Nephron progenitor cell (in vitro differentiated cells): ENCODE measurements around the gene ANKRD18B.
"Not testable (repeated sequence)": the region's sequence is repeated elsewhere in the genome, so short reads cannot be mapped to it uniquely, and the experiment has no call there.

Experiments
- DNase-seq: peaks from one replicate; pipeline ENCODE4 v3.0.0; 2021
- H3K27ac Mint-ChIP-seq: 2 replicates; pipeline ENCODE4 v1.8.0; 2021; ENCODE audit warnings: mild to moderate bottlenecking, moderate library complexity, mixed read lengths
- H3K27me3 Mint-ChIP-seq: 2 replicates; pipeline ENCODE4 v1.8.0; 2021; ENCODE audit warnings: mild to moderate bottlenecking, low read depth, mixed read lengths; ENCODE audit not compliant: poor library complexity
- H3K36me3 Mint-ChIP-seq: 2 replicates; pipeline ENCODE4 v1.8.0; 2021; ENCODE audit warnings: low read depth, mixed read lengths
- H3K4me1 Mint-ChIP-seq: 2 replicates; pipeline ENCODE4 v1.8.0; 2021; ENCODE audit warnings: mixed read lengths
- H3K4me3 Mint-ChIP-seq: 2 replicates; pipeline ENCODE4 v1.8.0; 2021; ENCODE audit warnings: mild to moderate bottlenecking, moderate library complexity, mixed read lengths
- H3K9me3 Mint-ChIP-seq: 2 replicates; pipeline ENCODE4 v1.8.0; 2021; ENCODE audit warnings: mild to moderate bottlenecking, moderate library complexity, mixed read lengths
- TF ChIP-seq, protein P1 (sequence below): fragments of 200-600 bp; sonication (generic); IDR thresholded peaks from 2 replicates; pipeline ENCODE4 v1.5.0; 2021; ENCODE audit warnings: antibody characterized with exemption

Gene ANKRD18B

DNA sequence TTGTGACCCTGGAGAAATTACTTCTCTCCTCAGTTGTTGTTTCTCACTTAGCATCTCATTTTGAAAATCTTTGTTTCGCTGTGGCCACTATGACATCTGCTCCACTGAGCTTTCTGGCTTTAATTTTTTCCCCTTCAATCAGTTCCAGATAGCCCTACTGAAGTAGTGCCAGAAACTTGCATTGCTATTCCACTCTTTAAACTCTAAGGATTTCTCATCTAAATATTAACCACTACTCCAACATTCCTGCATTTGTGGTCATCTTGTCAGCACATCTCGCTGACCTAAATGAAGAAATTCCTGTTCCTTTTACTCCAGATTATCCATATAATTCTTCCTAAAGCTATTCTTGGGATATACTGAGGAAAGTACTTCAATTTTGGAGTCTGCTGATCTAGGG lies 35.0 kb upstream of the ANKRD18B start:
- Mint-ChIP-seq H3K9me3 (no peaks in the 10 kb centered on the region), H3K27ac (no peak overlapping the region), H3K27me3 (peaks cover 7% of the 10 kb centered on the region), H3K4me1 (no peaks in the 10 kb centered on the region), H3K4me3 (no peak overlapping the region), H3K36me3 (no peaks in the 10 kb centered on the region)
- no peak for DNase-seq
- TF ChIP-seq, protein P1, sequence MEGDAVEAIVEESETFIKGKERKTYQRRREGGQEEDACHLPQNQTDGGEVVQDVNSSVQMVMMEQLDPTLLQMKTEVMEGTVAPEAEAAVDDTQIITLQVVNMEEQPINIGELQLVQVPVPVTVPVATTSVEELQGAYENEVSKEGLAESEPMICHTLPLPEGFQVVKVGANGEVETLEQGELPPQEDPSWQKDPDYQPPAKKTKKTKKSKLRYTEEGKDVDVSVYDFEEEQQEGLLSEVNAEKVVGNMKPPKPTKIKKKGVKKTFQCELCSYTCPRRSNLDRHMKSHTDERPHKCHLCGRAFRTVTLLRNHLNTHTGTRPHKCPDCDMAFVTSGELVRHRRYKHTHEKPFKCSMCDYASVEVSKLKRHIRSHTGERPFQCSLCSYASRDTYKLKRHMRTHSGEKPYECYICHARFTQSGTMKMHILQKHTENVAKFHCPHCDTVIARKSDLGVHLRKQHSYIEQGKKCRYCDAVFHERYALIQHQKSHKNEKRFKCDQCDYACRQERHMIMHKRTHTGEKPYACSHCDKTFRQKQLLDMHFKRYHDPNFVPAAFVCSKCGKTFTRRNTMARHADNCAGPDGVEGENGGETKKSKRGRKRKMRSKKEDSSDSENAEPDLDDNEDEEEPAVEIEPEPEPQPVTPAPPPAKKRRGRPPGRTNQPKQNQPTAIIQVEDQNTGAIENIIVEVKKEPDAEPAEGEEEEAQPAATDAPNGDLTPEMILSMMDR, result no peak

DNA sequence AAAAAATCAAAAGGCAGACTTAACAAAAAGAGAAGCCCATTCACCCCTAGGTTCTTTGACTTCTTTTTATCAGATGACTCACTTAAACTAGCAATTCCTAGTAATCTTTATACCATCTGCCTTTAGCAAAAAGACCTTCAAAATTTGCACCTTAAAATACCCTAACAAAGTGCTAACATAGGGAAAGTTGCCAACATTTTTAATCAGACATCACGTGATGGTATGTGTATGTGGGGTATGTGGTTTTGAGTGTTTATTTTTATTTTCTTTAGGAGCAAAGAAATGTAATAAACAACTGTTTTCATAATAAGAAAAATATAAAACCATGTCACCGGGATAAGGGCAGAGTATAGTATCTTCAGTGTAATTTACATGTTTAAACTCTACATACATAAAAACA lies 30.2 kb upstream of the ANKRD18B start:
- H3K4me1 Mint-ChIP-seq, H3K36me3 Mint-ChIP-seq, DNase-seq, H3K9me3 Mint-ChIP-seq, H3K4me3 Mint-ChIP-seq, H3K27ac Mint-ChIP-seq: not testable (repeated sequence)
- peaks cover 10% of the 10 kb centered on the region for H3K27me3 Mint-ChIP-seq

DNA sequence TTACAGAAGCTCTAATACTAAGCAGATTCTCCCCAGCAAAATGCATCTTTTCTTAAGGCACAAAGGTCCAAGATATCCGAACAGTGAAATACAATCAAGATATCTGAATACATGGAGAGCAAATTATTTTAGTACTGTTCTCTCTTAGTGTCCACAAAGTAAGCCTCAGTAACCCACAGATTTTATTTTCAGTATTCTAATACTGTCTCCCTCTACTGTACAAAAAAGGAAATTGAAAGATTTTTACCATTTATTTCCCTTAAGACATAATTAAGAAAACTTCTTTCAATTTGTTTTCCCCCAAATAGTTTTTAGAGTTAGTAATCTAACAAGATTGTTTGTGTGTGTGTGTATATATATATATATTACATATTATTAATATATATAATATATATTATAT lies 25.7 kb upstream of the ANKRD18B start:
- Mint-ChIP-seq H3K27ac (no peak overlapping the region), H3K9me3 (no peaks in the 10 kb centered on the region), H3K4me1 (no peaks in the 10 kb centered on the region), H3K36me3 (no peaks in the 10 kb centered on the region), H3K4me3 (no peak overlapping the region), H3K27me3 (peaks cover 4% of the 10 kb centered on the region)
- no peak for DNase-seq
- TF ChIP-seq, protein P1, result no peak

DNA sequence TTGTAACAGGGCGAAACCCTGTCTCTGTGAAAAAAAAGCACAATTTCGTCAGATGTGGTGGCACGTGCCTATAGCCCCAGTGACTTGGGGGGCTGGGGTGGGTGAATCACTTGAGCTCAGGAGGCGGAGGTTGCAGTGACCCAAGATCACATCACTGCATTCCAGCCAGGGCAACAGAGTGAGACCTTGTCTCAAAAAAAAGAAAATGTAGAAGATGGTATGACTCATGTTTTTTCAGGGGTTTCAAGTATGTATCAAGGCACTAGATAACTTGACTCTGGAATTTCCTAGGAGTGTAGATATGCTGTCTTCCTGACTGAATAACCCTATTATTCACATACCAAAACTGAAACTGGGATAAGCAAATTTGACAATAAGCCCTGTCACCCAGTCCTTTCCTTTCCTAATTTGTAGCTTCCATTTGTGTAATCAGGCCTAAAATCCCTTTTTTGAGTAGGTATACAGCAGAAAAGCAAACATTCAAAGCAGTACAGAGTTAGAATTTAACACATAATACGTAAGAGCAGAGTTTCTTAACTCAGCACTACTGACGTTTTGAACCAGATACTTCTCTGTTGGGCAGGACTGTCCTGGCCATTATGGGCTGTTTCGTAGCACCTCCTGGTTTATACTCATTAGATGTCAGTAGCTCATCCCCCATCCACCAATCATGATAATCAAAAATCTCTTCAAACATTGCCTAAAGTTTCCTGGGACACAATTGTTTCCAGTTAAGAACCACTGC lies 17.3 kb upstream of the ANKRD18B start:
- no peak for DNase-seq
- Mint-ChIP-seq H3K4me1 (peaks cover 10% of the 10 kb centered on the region), H3K27me3 (peaks cover 6% of the 10 kb centered on the region), H3K27ac (no peak overlapping the region), H3K4me3 (no peak overlapping the region), H3K9me3 (no peaks in the 10 kb centered on the region), H3K36me3 (no peaks in the 10 kb centered on the region)
- TF ChIP-seq, protein P1, result no peak

DNA sequence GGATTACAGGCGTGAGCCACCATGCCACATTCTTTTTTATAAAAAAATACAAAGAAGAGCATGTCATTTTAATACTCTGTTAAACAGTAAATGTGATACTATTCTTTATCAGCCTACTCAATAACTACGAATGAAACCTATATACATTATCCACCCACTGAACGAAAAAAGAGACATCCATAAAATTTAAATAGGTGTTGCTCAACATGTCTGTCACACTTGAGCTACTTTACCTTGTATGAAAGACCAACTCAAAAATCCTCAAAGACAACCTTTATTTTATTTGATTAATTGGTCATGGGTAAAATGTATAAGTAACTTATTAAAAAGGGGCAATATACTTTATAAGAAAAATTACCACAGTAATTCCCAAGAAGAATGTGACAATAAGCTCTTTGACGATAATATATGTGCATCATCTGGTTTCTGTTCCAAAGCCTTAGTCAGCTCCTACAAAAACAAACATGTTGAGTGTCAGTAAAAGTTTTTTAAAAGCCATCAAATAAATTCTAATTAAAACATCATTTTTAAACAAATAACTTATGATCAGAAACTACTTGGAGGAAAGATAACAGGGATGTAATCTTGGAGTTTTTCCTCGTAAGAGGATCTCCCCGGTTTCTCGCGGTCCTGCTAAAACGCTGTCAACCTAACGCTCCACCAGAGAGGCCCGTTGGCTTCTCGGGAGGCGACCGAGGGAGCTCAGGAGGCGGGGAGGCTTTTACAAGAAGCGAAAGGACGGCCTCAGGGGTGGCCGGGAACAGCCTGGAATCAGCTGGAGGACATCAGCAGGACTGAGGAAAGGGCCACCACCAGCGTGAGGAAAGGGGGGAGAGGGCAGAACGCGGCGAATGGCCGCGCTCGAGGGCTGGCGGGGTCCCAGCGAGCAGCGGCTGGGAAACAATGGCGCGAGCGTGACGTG lies 13.5 kb upstream of the ANKRD18B start:
- peaks cover 10% of the 10 kb centered on the region for H3K27me3 Mint-ChIP-seq
- peaks cover 10% of the 10 kb centered on the region for H3K4me1 Mint-ChIP-seq
- peaks cover 22% of the 10 kb centered on the region for H3K9me3 Mint-ChIP-seq
- peak; percentile 58 for DNase-seq
- TF ChIP-seq, protein P1, result no peak
- peaks cover 12% of the 10 kb centered on the region for H3K36me3 Mint-ChIP-seq
- H3K27ac Mint-ChIP-seq, result peak overlapping the region; percentile 99
- H3K4me3 Mint-ChIP-seq, result peak overlapping the region; percentile 98

DNA sequence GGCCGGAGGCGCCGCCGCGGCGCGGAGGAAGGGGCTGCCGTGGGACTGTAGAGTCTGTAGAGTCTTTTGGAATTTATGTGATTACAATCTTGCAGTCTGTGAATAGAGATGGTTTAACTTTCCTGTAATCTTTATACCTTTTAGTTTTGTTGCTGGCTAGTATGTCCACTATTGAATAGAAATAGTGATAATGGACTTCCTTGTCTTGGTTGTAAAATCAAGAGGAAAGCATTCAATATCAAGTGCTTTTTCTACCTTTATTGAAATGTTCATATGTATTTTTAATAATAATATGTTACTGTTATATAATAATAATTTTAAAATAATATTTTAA lies 12.9 kb upstream of the ANKRD18B start:
- Mint-ChIP-seq H3K4me3 (peak overlapping the region; percentile 98), H3K27ac (peak overlapping the region; percentile 99), H3K4me1 (peaks cover 10% of the 10 kb centered on the region), H3K36me3 (peaks cover 12% of the 10 kb centered on the region), H3K9me3 (peaks cover 26% of the 10 kb centered on the region)
- not testable (repeated sequence) for H3K27me3 Mint-ChIP-seq, DNase-seq

DNA sequence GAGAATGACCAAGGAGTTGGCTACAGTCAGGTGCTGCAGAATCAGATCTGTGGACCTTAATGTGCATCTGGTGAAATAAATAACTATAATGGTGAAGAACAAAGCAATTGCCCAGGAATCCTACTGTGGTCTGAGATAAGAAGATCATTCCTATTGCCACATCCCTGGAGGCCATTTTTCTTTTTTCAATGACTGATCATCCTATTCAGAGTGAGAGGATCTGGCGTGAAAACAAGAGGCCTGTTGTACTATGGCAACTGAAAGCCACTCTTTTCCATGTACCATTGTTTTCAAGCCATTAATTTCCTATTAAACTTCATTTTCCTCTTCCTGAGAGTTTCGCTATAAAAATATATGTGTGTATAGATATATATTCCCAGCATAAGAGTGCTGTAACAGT lies 11.5 kb upstream of the ANKRD18B start:
- H3K27me3 Mint-ChIP-seq, DNase-seq, H3K4me3 Mint-ChIP-seq: not testable (repeated sequence)

DNA sequence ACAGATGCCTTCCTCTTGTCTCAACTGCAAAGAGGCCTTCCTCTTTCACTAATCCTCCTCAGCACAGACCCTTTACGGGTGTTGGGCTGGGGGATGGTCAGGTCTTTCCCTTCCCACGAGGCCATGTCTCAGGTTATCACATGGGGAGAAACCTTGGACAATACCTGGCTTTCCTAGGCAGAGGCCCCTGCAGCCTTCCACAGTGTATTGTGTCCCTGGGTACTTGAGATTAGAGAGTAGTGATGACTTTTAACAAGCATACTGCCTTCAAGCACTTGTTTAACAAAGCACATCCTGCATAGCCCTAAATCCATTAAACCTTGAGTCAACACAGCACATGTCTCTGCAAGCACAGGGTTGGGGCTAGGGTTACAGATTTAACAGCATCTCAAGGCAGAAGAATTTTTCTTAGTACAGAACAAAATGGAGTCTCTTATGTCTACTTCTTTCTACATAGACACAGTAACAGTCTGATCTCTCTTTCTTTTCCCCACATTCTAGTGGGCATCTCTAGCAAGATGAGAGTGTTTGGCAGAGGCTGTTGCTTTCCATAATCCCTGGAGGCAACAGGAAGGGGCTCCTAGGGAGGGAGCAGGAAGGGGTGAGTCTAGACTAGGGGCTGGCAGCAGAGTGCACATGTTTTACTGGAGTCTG lies 8.6 kb upstream of the ANKRD18B start:
- H3K27me3 Mint-ChIP-seq, H3K4me3 Mint-ChIP-seq, H3K4me1 Mint-ChIP-seq, DNase-seq: not testable (repeated sequence)
- Mint-ChIP-seq H3K36me3 (peaks cover 12% of the 10 kb centered on the region), H3K27ac (peak overlapping the region; percentile 90), H3K9me3 (peaks cover 26% of the 10 kb centered on the region)

More for the DNA sequence above, 11.5 kb upstream of the ANKRD18B start:
- H3K36me3 Mint-ChIP-seq, result peaks cover 12% of the 10 kb centered on the region
- H3K27ac Mint-ChIP-seq, result not testable (repeated sequence)
- peaks cover 10% of the 10 kb centered on the region for H3K4me1 Mint-ChIP-seq
- peaks cover 26% of the 10 kb centered on the region for H3K9me3 Mint-ChIP-seq

DNA sequence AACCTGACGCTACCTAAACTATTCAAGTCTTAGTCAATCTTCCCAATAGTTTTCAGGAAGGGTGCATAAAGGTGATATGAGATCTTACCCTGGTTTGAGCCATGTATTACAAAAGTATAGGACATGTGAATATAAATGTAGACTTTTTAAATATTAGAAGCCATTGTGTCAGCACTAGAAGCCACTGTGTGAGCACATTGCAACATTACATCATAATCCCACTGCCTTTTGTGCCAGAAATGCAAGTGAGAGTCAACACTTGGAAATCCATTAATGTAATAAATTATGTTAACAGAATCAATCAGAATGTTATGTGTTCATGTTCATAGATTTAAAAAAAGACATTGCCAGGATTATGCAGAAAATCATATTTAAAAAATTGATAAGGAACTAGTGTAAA lies 7.7 kb upstream of the ANKRD18B start:
- not testable (repeated sequence) for DNase-seq, H3K27me3 Mint-ChIP-seq, H3K4me3 Mint-ChIP-seq, H3K27ac Mint-ChIP-seq, H3K4me1 Mint-ChIP-seq
- Mint-ChIP-seq H3K36me3 (peaks cover 12% of the 10 kb centered on the region), H3K9me3 (peaks cover 26% of the 10 kb centered on the region)
